Osteocyte (in vitro differentiated cells): ENCODE measurements around the gene MDGA2. TPM values are rescaled to one million over a fixed set of nuclear protein-coding genes. Genes with fewer than 3 reads are reported as not detected.
"Not testable (repeated sequence)": the region's sequence is repeated elsewhere in the genome, so short reads cannot be mapped to it uniquely, and the experiment has no call there.

Experiments
- DNase-seq: peaks from one replicate; pipeline ENCODE4 v3.0.0; 2021; ENCODE audit warnings: mixed read lengths; ENCODE audit not compliant: unreplicated experiment; ENCODE audit errors: extremely low spot score
- H3K27ac Mint-ChIP-seq: one replicate; pipeline ENCODE4 v1.8.0; 2021; ENCODE audit warnings: mild to moderate bottlenecking, mixed read lengths; ENCODE audit not compliant: unreplicated experiment
- H3K27me3 Mint-ChIP-seq: one replicate; pipeline ENCODE4 v1.8.0; 2021; ENCODE audit warnings: mixed read lengths; ENCODE audit not compliant: unreplicated experiment
- H3K36me3 Mint-ChIP-seq: one replicate; pipeline ENCODE4 v1.8.0; 2021; ENCODE audit warnings: mixed read lengths; ENCODE audit not compliant: unreplicated experiment
- H3K4me1 Mint-ChIP-seq: one replicate; pipeline ENCODE4 v1.8.0; 2021; ENCODE audit warnings: mixed read lengths; ENCODE audit not compliant: unreplicated experiment
- H3K4me3 Mint-ChIP-seq: one replicate; pipeline ENCODE4 v1.8.0; 2021; ENCODE audit warnings: mild to moderate bottlenecking, moderate library complexity, mixed read lengths; ENCODE audit not compliant: unreplicated experiment
- H3K9me3 Mint-ChIP-seq: one replicate; pipeline ENCODE4 v1.8.0; 2021; ENCODE audit warnings: mixed read lengths; ENCODE audit not compliant: unreplicated experiment
- CTCF ChIP-seq: fragments of 200-600 bp; sonication (generic); IDR thresholded peaks from 2 replicates; pipeline ENCODE4 v1.5.0; 2021; ENCODE audit warnings: antibody characterized with exemption, mild to moderate bottlenecking, moderate library complexity
- total RNA-seq: library from RNA; stranded (reverse); gene quantifications from 2 replicates; pipeline ENCODE4 v1.2.1, GENCODE V29; 2021

MDGA2 gene
- total RNA-seq, 1 donor from 2014 or later = 0.19 TPM

- TF ChIP-seq CTCF = no peak
- Mint-ChIP-seq H3K4me3 (no peak overlapping the region), H3K27ac (no peak overlapping the region), H3K27me3 (no peaks in the 10 kb centered on the region), H3K36me3 (no peaks in the 10 kb centered on the region), H3K9me3 (no peaks in the 10 kb centered on the region), H3K4me1 (no peaks in the 10 kb centered on the region)
- DNase-seq = no peak
These were observed 495.5 kb downstream of the MDGA2 start for GRCh38 chr14:47179906-47180305.

- H3K9me3 Mint-ChIP-seq = peaks cover 11% of the 10 kb centered on the region
- H3K4me1 Mint-ChIP-seq = peaks cover 11% of the 10 kb centered on the region
- not testable (repeated sequence) for H3K4me3 Mint-ChIP-seq, H3K27me3 Mint-ChIP-seq, H3K27ac Mint-ChIP-seq, DNase-seq, H3K36me3 Mint-ChIP-seq
These were observed 503.5 kb downstream of the MDGA2 start for GRCh38 chr14:47171896-47172295.

- Mint-ChIP-seq H3K4me3 (no peak overlapping the region), H3K4me1 (peaks cover 14% of the 10 kb centered on the region), H3K9me3 (peaks cover 4% of the 10 kb centered on the region), H3K27ac (no peak overlapping the region), H3K27me3 (no peaks in the 10 kb centered on the region), H3K36me3 (no peaks in the 10 kb centered on the region)
- TF ChIP-seq CTCF = no peak
- DNase-seq = no peak
These were observed 508.0 kb downstream of the MDGA2 start for GRCh38 chr14:47167402-47167801.

- TF ChIP-seq CTCF = no peak
- no peak overlapping the region for H3K27ac Mint-ChIP-seq
These were observed 520.0 kb downstream of the MDGA2 start for GRCh38 chr14:47155395-47155794.

GRCh38 chr14:47154276-47154797 is 521.1 kb downstream of the MDGA2 start:
- Mint-ChIP-seq H3K4me3 (no peak overlapping the region), H3K4me1 (no peaks in the 10 kb centered on the region), H3K27me3 (no peaks in the 10 kb centered on the region), H3K27ac (no peak overlapping the region), H3K36me3 (no peaks in the 10 kb centered on the region), H3K9me3 (no peaks in the 10 kb centered on the region)
- no peak for TF ChIP-seq CTCF
- DNase-seq = no peak

More at GRCh38 chr14:47155395-47155794, 520.0 kb downstream of the MDGA2 start:
- no peak for DNase-seq
- no peak overlapping the region for H3K4me3 Mint-ChIP-seq
- no peaks in the 10 kb centered on the region for H3K27me3 Mint-ChIP-seq
- H3K4me1 Mint-ChIP-seq = no peaks in the 10 kb centered on the region
- H3K36me3 Mint-ChIP-seq = no peaks in the 10 kb centered on the region
- H3K9me3 Mint-ChIP-seq = no peaks in the 10 kb centered on the region

GRCh38 chr14:47153746-47154145 is 521.7 kb downstream of the MDGA2 start:
- H3K27ac Mint-ChIP-seq = no peak overlapping the region
- H3K4me1 Mint-ChIP-seq = no peaks in the 10 kb centered on the region
- H3K9me3 Mint-ChIP-seq = no peaks in the 10 kb centered on the region
- H3K27me3 Mint-ChIP-seq = no peaks in the 10 kb centered on the region
- no peak overlapping the region for H3K4me3 Mint-ChIP-seq
- no peaks in the 10 kb centered on the region for H3K36me3 Mint-ChIP-seq
- DNase-seq = no peak
- no peak for TF ChIP-seq CTCF
